H1 (cell line): Measurements from ENCODE around the gene GGA1.

Experiments used
- POLR2AphosphoS5 ChIP-seq: IDR thresholded peaks from 2 replicates; pipeline ENCODE4 v1.6.1; 2011; ENCODE audit warnings: low read depth, low read length
- TAF1 ChIP-seq: IDR thresholded peaks from 2 replicates; pipeline ENCODE4 v1.6.1; 2011; ENCODE audit warnings: mild to moderate bottlenecking, low read depth, low read length

DNA sequence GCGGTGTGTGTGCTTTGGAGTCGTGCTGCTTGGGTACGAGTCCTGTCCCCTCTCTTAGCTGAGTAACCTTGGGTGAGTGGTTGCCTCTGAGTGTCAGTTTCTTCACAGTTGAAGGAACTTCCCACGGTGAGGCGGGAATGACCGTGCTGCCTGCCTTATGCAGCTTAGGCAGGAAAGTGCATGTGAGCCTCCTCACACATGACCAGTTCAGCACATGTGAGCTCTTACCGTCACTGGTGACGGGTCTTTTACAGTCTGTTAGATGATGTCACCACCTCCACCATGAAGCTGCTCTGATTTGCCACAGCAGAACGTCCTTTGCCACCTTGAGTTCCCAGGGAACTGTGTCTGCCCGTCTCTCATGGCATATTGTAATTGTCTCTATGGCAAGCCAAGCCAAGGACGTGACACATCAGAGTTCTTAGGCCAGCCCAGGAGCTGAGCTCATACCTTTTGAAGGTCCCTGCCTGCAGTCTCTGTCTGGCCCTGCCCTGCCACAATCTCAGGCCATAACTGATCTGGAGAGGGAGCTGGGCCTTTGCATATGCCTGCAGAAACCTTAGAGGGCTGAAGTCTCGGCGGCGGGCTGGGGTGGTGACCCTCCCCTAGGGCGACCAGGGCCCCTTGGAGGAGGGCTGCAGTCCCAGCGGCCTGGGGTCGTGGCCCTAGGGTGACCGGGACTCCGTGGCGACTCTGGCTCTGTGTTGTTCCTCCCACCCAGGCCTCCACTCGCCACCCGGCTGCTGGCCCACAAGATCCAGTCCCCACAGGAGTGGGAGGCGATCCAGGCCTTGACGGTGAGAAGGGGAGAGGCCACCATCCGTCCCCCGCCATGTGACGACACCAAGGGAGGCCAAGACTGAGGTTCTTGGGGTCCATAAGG lies 7.8 kb downstream of the GGA1 start:
- no peak for TF ChIP-seq POLR2AphosphoS5
- no peak for TF ChIP-seq TAF1
